ENCODE data around the gene RPL26. TPM values are rescaled to one million over a fixed set of nuclear protein-coding genes. Genes with fewer than 3 reads are reported as not detected.

RPL26 gene
- total RNA-seq, result 1,000 to 10,000 TPM; 1,114 to 1,797 TPM

GRCh38 chr17:8383143-8383822, at the start of gene RPL26:
Gene RPL26, minus strand, starts transcription at chr17:8383193. Its CDS starts 883 bp downstream, at chr17:8382310.

GRCh38 chr17:8397636-8398035, 14.6 kb upstream of the RPL26 start, which contains the start of gene RNF222:
Gene RNF222, minus strand, starts transcription at chr17:8397827. Its CDS starts 4,366 bp downstream, at chr17:8393461.

DNA sequence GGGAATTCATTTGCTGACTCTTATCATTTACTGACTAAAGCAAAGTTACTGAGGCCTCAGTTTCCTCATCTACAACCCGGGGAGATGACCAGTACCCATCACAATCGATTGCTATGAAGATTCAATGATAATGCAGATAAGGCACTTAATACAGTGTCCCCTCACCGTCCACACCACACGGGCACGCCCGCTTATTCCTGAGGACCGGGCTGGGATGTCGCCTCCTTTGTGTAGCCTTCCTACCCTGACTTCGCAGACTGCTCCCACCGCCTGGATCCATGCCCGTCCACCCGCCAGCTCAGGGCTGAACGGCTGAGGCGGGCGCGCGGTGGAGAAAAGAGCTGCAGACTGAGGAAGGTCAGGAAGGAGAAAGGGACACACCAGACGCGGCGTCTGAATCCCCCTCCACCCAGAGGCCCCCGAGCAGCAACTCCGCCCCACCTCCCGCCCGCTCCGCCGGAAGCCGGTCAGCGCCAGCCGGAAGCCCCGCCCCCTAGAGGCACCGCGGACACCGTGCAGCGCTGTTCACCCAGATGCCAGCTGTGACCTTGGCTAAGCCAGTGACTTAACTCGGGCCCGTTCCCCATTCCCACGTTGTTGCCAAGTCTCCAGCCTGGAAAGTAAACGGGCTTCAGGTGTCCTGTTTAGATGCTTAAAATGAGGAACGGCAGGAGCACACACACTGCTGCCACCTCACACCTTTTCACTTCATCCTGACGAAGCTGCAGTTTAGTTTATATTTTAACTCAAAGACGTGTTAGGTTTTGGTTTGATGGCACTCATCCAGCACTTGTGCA, 6.5 kb downstream of the RPL26 start, which contains the start of gene KRABD2:
Gene KRABD2 (minus strand): TSS at position 434 of the 797 bp plus-strand sequence.

DNA sequence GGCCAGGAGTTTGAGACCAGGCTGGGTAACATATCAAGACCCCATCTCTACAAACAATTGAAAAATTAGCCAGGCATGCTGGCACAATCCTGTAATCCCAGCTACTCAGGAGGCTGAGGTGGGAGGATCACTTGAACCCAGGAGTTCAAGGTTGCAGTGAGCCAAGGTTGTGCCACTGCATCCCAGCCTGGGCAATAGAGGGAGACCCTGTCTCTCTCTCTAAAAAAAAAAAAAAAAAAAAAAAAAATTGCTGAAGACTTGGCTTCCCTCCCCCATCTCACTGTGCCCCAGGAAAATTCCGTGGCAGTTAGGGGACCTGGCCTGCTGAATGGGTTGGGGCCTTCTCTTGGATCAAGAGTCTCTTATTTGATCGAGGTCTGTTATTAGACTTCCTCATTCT, 43.5 kb downstream of the RPL26 start, which contains the start of gene ODF4:
Gene ODF4 (plus strand): TSS at position 301 of the 400 bp plus-strand sequence. CDS start 212 bp downstream, outside the sequence.

Small RNAs within 50 kb of the gene (small RNA-seq; reads per million reads assigned to genes)
- 0 reads per million in 2 donors for gene RF00265

Other genes starting within 250 kb of the RPL26 start
- gene PER1, start 230.8 kb downstream of the RPL26 start, total RNA-seq, result 10 to 100 TPM; 22.0 to 25.5 TPM
- 1 to 10 TPM; 5.5 to 6.3 TPM for gene VAMP2, start 220.2 kb downstream of the RPL26 start, total RNA-seq
- gene TMEM107, start 206.8 kb downstream of the RPL26 start, total RNA-seq, result 10 to 100 TPM; 24.1 to 32.0 TPM
- 1 to 10 TPM; 6.3 to 8.9 TPM for gene BORCS6, start 193.0 kb downstream of the RPL26 start, total RNA-seq
- gene AURKB, start 172.6 kb downstream of the RPL26 start, total RNA-seq, result 10 to 100 TPM; 23.7 to 88.6 TPM
- 1 to 10 TPM; 5.0 to 5.5 TPM for gene CTC1, start 135.1 kb downstream of the RPL26 start, total RNA-seq
- gene PFAS, start 133.9 kb downstream of the RPL26 start, total RNA-seq, result 10 to 100 TPM; 44.7 to 78.3 TPM
- gene RANGRF, start 94.5 kb downstream of the RPL26 start, total RNA-seq, result 10 to 100 TPM in 1 of 2 donors, 1 to 10 TPM in 1; 8.3 to 14.0 TPM
- gene SLC25A35, start 87.8 kb downstream of the RPL26 start, total RNA-seq, result 1 to 10 TPM in 1 of 2 donors, under 1 TPM in 1; 0.67 to 1.4 TPM
- not detected for gene ARHGEF15, start 73.0 kb downstream of the RPL26 start, total RNA-seq
- not detected for gene ODF4, start 43.4 kb downstream of the RPL26 start, total RNA-seq
- gene RNF222, start 14.6 kb upstream of the RPL26 start, total RNA-seq, result not detected
- 10 to 100 TPM; 35.1 to 36.6 TPM for gene NDEL1, start 52.7 kb upstream of the RPL26 start, total RNA-seq
- gene MYH10, start 247.5 kb upstream of the RPL26 start, total RNA-seq, result 10 to 100 TPM; 32.3 to 95.6 TPM